ENCODE measurements around the gene DNAH9.

The DNAH9 gene

GRCh38 chr17:11554542-11554941 lies 43.7 kb upstream of the DNAH9 start:
- DNase-seq (ENCODE audit: low read depth, low spot score): no peak
- no peak overlapping the region for H3K4me3 ChIP-seq (ENCODE audit: low read depth, low read length)
- TF ChIP-seq, protein P1, sequence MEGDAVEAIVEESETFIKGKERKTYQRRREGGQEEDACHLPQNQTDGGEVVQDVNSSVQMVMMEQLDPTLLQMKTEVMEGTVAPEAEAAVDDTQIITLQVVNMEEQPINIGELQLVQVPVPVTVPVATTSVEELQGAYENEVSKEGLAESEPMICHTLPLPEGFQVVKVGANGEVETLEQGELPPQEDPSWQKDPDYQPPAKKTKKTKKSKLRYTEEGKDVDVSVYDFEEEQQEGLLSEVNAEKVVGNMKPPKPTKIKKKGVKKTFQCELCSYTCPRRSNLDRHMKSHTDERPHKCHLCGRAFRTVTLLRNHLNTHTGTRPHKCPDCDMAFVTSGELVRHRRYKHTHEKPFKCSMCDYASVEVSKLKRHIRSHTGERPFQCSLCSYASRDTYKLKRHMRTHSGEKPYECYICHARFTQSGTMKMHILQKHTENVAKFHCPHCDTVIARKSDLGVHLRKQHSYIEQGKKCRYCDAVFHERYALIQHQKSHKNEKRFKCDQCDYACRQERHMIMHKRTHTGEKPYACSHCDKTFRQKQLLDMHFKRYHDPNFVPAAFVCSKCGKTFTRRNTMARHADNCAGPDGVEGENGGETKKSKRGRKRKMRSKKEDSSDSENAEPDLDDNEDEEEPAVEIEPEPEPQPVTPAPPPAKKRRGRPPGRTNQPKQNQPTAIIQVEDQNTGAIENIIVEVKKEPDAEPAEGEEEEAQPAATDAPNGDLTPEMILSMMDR (IDR thresholded peaks at IDR 0.05; ENCODE audit: low read depth, low read length): no peak
- in situ Hi-C loops (cut with HindIII; ENCODE audit: low sequenced_read_pairs): no loop called here

- DNase-seq (ENCODE audit: low read depth, low spot score): no peak
- no peak overlapping the region for H3K4me3 ChIP-seq (ENCODE audit: low read depth, low read length)
- in situ Hi-C loops (cut with HindIII; ENCODE audit: low sequenced_read_pairs): no loop called here
- TF ChIP-seq, protein P1 (IDR thresholded peaks at IDR 0.05; ENCODE audit: low read depth, low read length): no peak
These were observed 42.7 kb upstream of the DNAH9 start for GRCh38 chr17:11555530-11555929.

DNA sequence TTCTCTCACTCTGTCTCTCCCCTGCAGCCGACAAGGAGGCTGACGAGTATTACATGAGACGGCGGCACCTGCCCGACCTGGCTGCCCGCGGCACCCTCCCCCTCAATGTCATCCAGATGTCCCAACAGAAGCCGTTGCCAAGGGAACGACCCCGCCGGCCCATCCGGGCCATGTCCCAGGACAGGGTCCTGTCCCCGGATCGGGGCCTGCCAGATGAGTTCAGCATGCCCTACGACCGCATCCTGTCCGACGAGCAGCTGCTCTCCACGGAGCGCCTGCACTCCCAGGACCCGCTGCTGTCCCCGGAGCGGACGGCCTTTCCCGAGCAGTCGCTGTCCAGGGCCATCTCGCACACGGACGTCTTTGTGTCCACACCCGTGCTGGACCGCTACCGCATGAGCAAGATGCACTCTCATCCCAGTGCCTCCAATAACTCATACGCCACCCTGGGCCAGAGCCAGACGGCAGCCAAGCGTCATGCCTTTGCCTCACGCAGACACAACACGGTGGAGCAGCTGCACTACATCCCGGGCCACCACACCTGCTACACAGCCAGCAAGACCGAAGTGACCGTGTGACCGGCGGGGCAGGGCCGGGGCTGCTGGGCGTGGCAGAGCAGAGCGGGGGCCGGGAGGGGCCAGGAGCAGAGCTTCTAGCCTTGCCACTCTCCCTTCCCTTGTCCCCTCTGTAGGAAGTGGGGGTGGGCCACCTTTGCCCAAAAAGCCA lies 40.4 kb upstream of the DNAH9 start:
- DNase-seq (ENCODE audit: low read depth, low spot score): no peak
- in situ Hi-C loops (cut with HindIII; ENCODE audit: low sequenced_read_pairs): no loop called here
- TF ChIP-seq, protein P1 (IDR thresholded peaks at IDR 0.05; ENCODE audit: low read depth, low read length): no peak
- no peak overlapping the region for H3K4me3 ChIP-seq (ENCODE audit: low read depth, low read length)

DNA sequence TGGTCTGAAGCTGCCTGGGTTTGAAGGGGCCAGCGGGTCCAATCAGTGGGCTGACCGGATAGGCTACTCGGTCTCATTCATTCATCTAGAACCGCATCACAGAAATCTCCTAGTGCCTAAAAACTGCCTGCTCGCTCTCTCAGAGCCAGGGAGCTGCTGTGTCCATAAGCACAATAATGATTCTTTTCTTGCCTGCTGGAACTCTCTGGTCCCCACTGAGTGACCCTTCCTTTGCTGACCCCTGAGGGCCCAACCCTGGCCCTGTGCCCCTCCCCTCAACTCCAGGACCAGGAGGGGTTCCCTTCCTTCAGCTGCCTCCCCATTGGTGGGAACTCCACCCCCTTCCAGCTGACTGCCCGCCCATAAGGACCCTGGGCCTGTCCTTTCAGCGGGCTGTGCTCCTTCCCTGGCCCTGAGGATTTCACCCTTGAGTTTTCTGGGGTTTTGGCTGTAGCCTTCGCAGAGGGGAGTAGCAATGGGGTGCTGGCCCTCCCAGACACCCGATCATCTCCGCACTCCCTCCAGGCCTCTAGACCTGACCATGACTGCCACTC lies 39.5 kb upstream of the DNAH9 start:
- in situ Hi-C loops (cut with HindIII; ENCODE audit: low sequenced_read_pairs): no loop called here
- H3K4me3 ChIP-seq (ENCODE audit: low read depth, low read length): no peak overlapping the region
- TF ChIP-seq, protein P1 (IDR thresholded peaks at IDR 0.05; ENCODE audit: low read depth, low read length): no peak
- no peak for DNase-seq (ENCODE audit: low read depth, low spot score)

DNA sequence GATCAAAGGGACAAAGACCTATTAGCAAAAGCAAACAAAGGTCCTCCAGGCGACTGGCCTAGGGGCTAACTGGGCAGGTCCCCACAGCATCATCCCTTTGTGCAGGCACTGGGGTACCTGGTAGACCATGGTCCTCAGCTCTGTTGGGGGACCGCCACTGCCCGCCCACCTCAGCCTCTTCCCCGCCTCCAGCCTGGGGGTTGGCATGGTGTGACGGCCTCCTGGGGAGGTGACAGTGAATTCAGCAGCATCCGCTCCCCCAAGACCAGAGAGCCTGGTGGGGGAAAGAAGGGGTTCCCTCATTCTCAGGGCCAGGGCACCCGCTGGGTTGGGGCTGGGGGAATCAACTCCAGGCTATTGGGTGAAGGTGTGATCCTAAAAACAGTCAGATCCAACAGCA lies 38.7 kb upstream of the DNAH9 start:
- H3K4me3 ChIP-seq (ENCODE audit: low read depth, low read length): no peak overlapping the region
- in situ Hi-C loops (cut with HindIII; ENCODE audit: low sequenced_read_pairs): no loop called here
- DNase-seq (ENCODE audit: low read depth, low spot score): no peak
- TF ChIP-seq, protein P1 (IDR thresholded peaks at IDR 0.05; ENCODE audit: low read depth, low read length): no peak

DNA sequence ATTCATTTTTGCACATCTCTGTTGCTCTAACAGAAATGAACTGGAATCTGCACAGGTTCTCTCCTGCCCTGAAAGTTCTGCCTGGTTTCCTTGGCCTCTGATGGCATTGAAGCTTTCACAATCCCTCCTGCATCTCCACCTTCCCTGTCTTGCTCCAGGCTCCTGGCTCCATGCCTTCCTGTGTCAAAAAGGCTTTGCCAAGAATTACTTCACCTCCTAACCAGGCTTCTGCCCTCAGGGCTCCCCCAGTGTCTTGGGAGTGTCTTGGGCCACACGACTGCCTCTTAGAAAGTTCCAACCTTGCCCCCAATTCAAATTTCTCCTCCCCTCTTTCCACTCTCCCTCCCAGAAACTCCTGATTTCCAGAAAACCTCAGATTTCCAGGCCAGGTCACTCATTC lies 37.0 kb upstream of the DNAH9 start:
- DNase-seq (ENCODE audit: low read depth, low spot score): no peak
- H3K4me3 ChIP-seq (ENCODE audit: low read depth, low read length): no peak overlapping the region
- TF ChIP-seq, protein P1 (IDR thresholded peaks at IDR 0.05; ENCODE audit: low read depth, low read length): no peak
- in situ Hi-C loops (cut with HindIII; ENCODE audit: low sequenced_read_pairs): no loop called here
